ENCODE data around the gene B3GALT4.

GRCh38 chr6:33271468-33272274 is 5.3 kb upstream of the B3GALT4 start, which contains the start of the genes RPS18 and VPS52:
- TF ChIP-seq CTCF (conservative IDR thresholded peaks at IDR 0.05; ENCODE audit: low read length) (no peak), EZH2phosphoT487 (IDR thresholded peaks at IDR 0.05; ENCODE audit: borderline replicate concordance) (no peak)
